H1 (cell line): Measurements from ENCODE around the gene SLC2A8. TPM values are rescaled to one million over a fixed set of nuclear protein-coding genes. Genes with fewer than 3 reads are reported as not detected.

ENCODE experiments used
- CTCF ChIA-PET: fragments of 300-600 bp; sonication (Branson Sonifier 250); formaldehyde crosslinking; loops from one replicate; lab custom pipeline; 2021; ENCODE audit not compliant: partially characterized antibody; lab: Charles Lee
- POLR2A ChIA-PET: fragments of 300-600 bp; sonication (Branson Sonifier 250); formaldehyde crosslinking; loops from one replicate; lab custom pipeline; 2021; ENCODE audit warnings: inconsistent platforms; ENCODE audit not compliant: partially characterized antibody; lab: Charles Lee
- DNase-seq, 2 experiments: peaks; one replicate each; pipeline versions ENCODE4 v3.0.0 to v3.0.0-alpha.2; 2010 to 2022; ENCODE audit warnings: low spot score in 2 of 2, low read depth in 1 of 2, mixed read lengths in 1 of 2
- FAIRE-seq: peaks from 2 replicates; lab custom pipeline; 2011; peaks lifted over from hg19 to GRCh38; lab: Jason Lieb, UNC
- H2AFZ ChIP-seq: 2 replicates; pipeline ENCODE4 v1.8.1; 2012; ENCODE audit warnings: low read length, inconsistent platforms
- H2AK5ac ChIP-seq: 2 replicates; pipeline ENCODE4 v1.6.1; 2013; ENCODE audit warnings: low read depth, low read length
- H2BK120ac ChIP-seq: replicated peaks from 2 replicates; pipeline ENCODE3; 2013; ENCODE audit warnings: low read depth, low read length, inconsistent platforms
- H2BK12ac ChIP-seq: 2 replicates; pipeline ENCODE4 v1.6.1; 2013; ENCODE audit warnings: low read depth, low read length
- H2BK15ac ChIP-seq: 2 replicates; pipeline ENCODE4 v1.6.1; 2013; ENCODE audit warnings: low read length
- H2BK20ac ChIP-seq: 2 replicates; pipeline ENCODE4 v1.6.1; 2013; ENCODE audit warnings: low read length
- H2BK5ac ChIP-seq: 2 replicates; pipeline ENCODE4 v1.6.1; 2013; ENCODE audit warnings: low read depth, low read length
- H3K14ac ChIP-seq: 2 replicates; pipeline ENCODE4 v1.6.1; 2013; ENCODE audit warnings: inconsistent platforms; ENCODE audit not compliant: insufficient read length
- H3K18ac ChIP-seq: 2 replicates; pipeline ENCODE4 v1.6.1; 2013; ENCODE audit warnings: low read length; ENCODE audit errors: extremely low read depth
- H3K23ac ChIP-seq: 2 replicates; pipeline ENCODE4 v1.6.1; 2013; ENCODE audit warnings: inconsistent platforms; ENCODE audit not compliant: insufficient read length
- H3K23me2 ChIP-seq: 2 replicates; pipeline ENCODE4 v1.6.1; 2013; ENCODE audit warnings: low read depth, low read length
- H3K27ac ChIP-seq: 2 replicates; pipeline ENCODE4 v1.6.1; 2011; ENCODE audit warnings: low read depth, low read length, inconsistent platforms
- H3K27me3 ChIP-seq, 4 experiments: replicated peaks in 1 of 4; 1 replicate in 1 of 4; 2 replicates in 3 of 4; pipeline versions ENCODE4 v1.6.1 to v1.8.1; 2011 to 2013; ENCODE audit warnings: low read length in 3 of 4, mild to moderate bottlenecking in 3 of 4, inconsistent platforms in 2 of 4, mixed read lengths in 2 of 4, moderate library complexity in 1 of 4; ENCODE audit not compliant: control insufficient read depth in 3 of 4, insufficient read depth in 3 of 4; ENCODE audit errors: extremely low read depth in 1 of 4
- H3K36me3 ChIP-seq, 4 experiments: 2 replicates each; pipeline versions ENCODE4 v1.6.1 to v1.8.1; 2011 to 2013; ENCODE audit warnings: mild to moderate bottlenecking in 4 of 4, low read length in 3 of 4, moderate library complexity in 2 of 4, control low read depth in 1 of 4, inconsistent platforms in 1 of 4; ENCODE audit not compliant: insufficient read depth in 4 of 4, control insufficient read depth in 2 of 4
- H3K4ac ChIP-seq: replicated peaks from 2 replicates; pipeline ENCODE3; 2013; ENCODE audit warnings: low read length, low read depth, mixed read lengths, inconsistent platforms; ENCODE audit not compliant: insufficient read length
- H3K4me1 ChIP-seq, 4 experiments: replicated peaks in 1 of 4; 1 replicate in 1 of 4; 2 replicates in 3 of 4; pipeline versions ENCODE4 v1.6.1 to v1.8.1; 2011 to 2013; ENCODE audit warnings: low read length in 3 of 4, inconsistent platforms in 2 of 4, mixed read lengths in 1 of 4; ENCODE audit not compliant: insufficient read depth in 4 of 4, control insufficient read depth in 3 of 4
- H3K4me2 ChIP-seq, 2 experiments: 2 replicates each; pipeline versions ENCODE4 v1.6.1 to v1.8.1; 2011 to 2013; ENCODE audit warnings: low read depth in 2 of 2, low read length in 2 of 2, control low read depth in 1 of 2, inconsistent platforms in 1 of 2, mild to moderate bottlenecking in 1 of 2; ENCODE audit not compliant: insufficient read depth in 1 of 2
- H3K4me3 ChIP-seq, 4 experiments: fragments of 200-600, 300-600 bp in 1 of 4; sonication (generic), shearing (Covaris generic), sonication (Bioruptor Twin) in 1 of 4; 2 replicates each; pipeline versions ENCODE4 v1.5.1 to v1.8.1; 2011 to 2016; ENCODE audit warnings: low read length in 4 of 4, low read depth in 3 of 4, control low read depth in 2 of 4, inconsistent platforms in 2 of 4, mild to moderate bottlenecking in 2 of 4, mixed read lengths in 1 of 4, moderate library complexity in 1 of 4; ENCODE audit not compliant: insufficient read depth in 2 of 4; ENCODE audit errors: extremely low read depth in 1 of 4
- H3K56ac ChIP-seq: replicated peaks from 2 replicates; pipeline ENCODE3; 2013; ENCODE audit warnings: low read depth, mild to moderate bottlenecking, mixed read lengths, low read length, inconsistent platforms; ENCODE audit not compliant: insufficient read length
- H3K79me1 ChIP-seq: 2 replicates; pipeline ENCODE4 v1.6.1; 2013; ENCODE audit warnings: low read depth, low read length, control low read depth
- H3K79me2 ChIP-seq, 2 experiments: 2 replicates each; pipeline versions ENCODE4 v1.6.1 to v1.8.1; 2012 to 2013; ENCODE audit warnings: low read length in 2 of 2, mild to moderate bottlenecking in 2 of 2, inconsistent platforms in 1 of 2; ENCODE audit not compliant: insufficient read depth in 2 of 2, control insufficient read depth in 1 of 2
- H3K9ac ChIP-seq, 4 experiments: replicated peaks in 1 of 4; 1 replicate in 1 of 4; 2 replicates in 3 of 4; pipeline versions ENCODE4 v1.6.1 to v1.8.1; 2011 to 2013; ENCODE audit warnings: low read depth in 3 of 4, low read length in 3 of 4, control low read depth in 2 of 4, mild to moderate bottlenecking in 2 of 4, moderate library complexity in 2 of 4, inconsistent platforms in 1 of 4; ENCODE audit errors: extremely low read depth in 1 of 4
- H3K9me3 ChIP-seq, 2 experiments: 2 replicates each; pipeline versions ENCODE4 v1.6.1 to v1.8.1; 2012 to 2013; ENCODE audit warnings: mild to moderate bottlenecking in 2 of 2, moderate library complexity in 2 of 2, control low read depth in 1 of 2, inconsistent platforms in 1 of 2, low read depth in 1 of 2, low read length in 1 of 2, mixed read lengths in 1 of 2; ENCODE audit not compliant: insufficient read depth in 2 of 2
- H4K20me1 ChIP-seq, 2 experiments: replicated peaks in 1 of 2; 2 replicates each; pipeline versions ENCODE3 to v1.8.1; 2011 to 2013; ENCODE audit warnings: inconsistent platforms in 2 of 2, low read length in 2 of 2, mild to moderate bottlenecking in 1 of 2; ENCODE audit not compliant: insufficient read depth in 2 of 2, control insufficient read depth in 1 of 2
- H4K5ac ChIP-seq: 2 replicates; pipeline ENCODE4 v1.6.1; 2013; ENCODE audit warnings: low read length, low read depth, mixed read lengths, inconsistent platforms; ENCODE audit not compliant: insufficient read length
- H4K8ac ChIP-seq: 2 replicates; pipeline ENCODE4 v1.8.0; 2013; ENCODE audit warnings: mild to moderate bottlenecking, moderate library complexity, low read length, inconsistent platforms; ENCODE audit not compliant: insufficient read depth; ENCODE audit errors: extremely low read depth
- H4K91ac ChIP-seq: replicated peaks from 2 replicates; pipeline ENCODE3; 2013; ENCODE audit warnings: low read length, mixed read lengths, inconsistent platforms; ENCODE audit not compliant: insufficient read length
- MAFK ChIP-seq: IDR thresholded peaks from 2 replicates; pipeline ENCODE4 v1.6.1; 2012; ENCODE audit warnings: low read depth, mild to moderate bottlenecking, improper control_type of control experiment, low read length
- POLR2A ChIP-seq, 2 experiments: IDR thresholded peaks; 1 replicate in 1 of 2; 2 replicates in 1 of 2; pipeline ENCODE4 v1.6.1; 2011; ENCODE audit warnings: low read depth in 2 of 2, low read length in 2 of 2, mild to moderate bottlenecking in 2 of 2; ENCODE audit errors: control extremely low read depth in 1 of 2
- RAD21 ChIP-seq, 2 experiments: IDR thresholded peaks in 1 of 2; conservative IDR thresholded peaks in 1 of 2; 2 replicates each; pipeline ENCODE4 v1.6.1; 2011; ENCODE audit warnings: low read depth in 2 of 2, low read length in 2 of 2, improper control_type of control experiment in 1 of 2, inconsistent platforms in 1 of 2, mild to moderate bottlenecking in 1 of 2, moderate library complexity in 1 of 2
- RBBP5 ChIP-seq: IDR thresholded peaks from 2 replicates; pipeline ENCODE4 v1.7.1; 2012; ENCODE audit warnings: low read depth, mild to moderate bottlenecking, inconsistent platforms, low read length, moderate library complexity, borderline replicate concordance
- SAP30 ChIP-seq: fragments of 300-600 bp; sonication (generic); IDR thresholded peaks from 2 replicates; pipeline ENCODE4 v1.7.1; 2012; ENCODE audit warnings: low read length, moderate library complexity, mild to moderate bottlenecking, inconsistent platforms; ENCODE audit not compliant: insufficient read depth, insufficient replicate concordance
- SP1 ChIP-seq: IDR thresholded peaks from 2 replicates; pipeline ENCODE4 v1.6.1; 2011; ENCODE audit warnings: low read depth, low read length
- TEAD4 ChIP-seq: IDR thresholded peaks from 2 replicates; pipeline ENCODE4 v1.6.1; 2012; ENCODE audit warnings: low read depth, low read length, inconsistent platforms, mixed read lengths
- WGBS, 2 experiments: shearing (Covaris generic) in 1 of 2; methylation state at CpG; one replicate each; pipeline versions ENCODE4 v1.1.6 to v1.1.7; 2013 to 2015; ENCODE audit warnings: low lambda C conversion rate in 2 of 2, mixed read lengths in 2 of 2, inconsistent platforms in 1 of 2, low coverage in 1 of 2, missing lambda C conversion rate in 1 of 2; ENCODE audit not compliant: insufficient replicate concordance in 2 of 2, insufficient coverage in 1 of 2, insufficient read length in 1 of 2; ENCODE audit errors: extremely low coverage in 1 of 2, missing lambda C conversion rate in 1 of 2; 5-methylcytosine and 5-hydroxymethylcytosine counted together
- polyA plus RNA-seq, 7 experiments: library from polyadenylated mRNA; depleted of rRNA in 3 of 7; stranded (reverse) in 5 of 7; unstranded in 2 of 7; fragments of >200 nt in 5 of 7; fragments of 200-250 nt in 2 of 7; gene quantifications; 1 replicate in 5 of 7; 2 replicates in 1 of 7; 4 replicates in 1 of 7; pipeline versions ENCODE4 v1.2.1 to v1.2.3, GENCODE V29; 2011 to 2013; ENCODE audit warnings: missing spikeins in 2 of 7, mixed read lengths in 2 of 7
- total RNA-seq: library from RNA; stranded (reverse); fragmentation: NEBNext Ultra II Directional; extraction: Animal tissue kit (Norgen Biotek cat#: 25700); gene quantifications from 2 replicates; pipeline ENCODE4 v1.2.1, GENCODE V29; 2021
- TF ChIP-seq, protein P1 (sequence below): IDR thresholded peaks from 2 replicates; pipeline ENCODE4 v1.6.1; 2012; ENCODE audit warnings: inconsistent platforms

SLC2A8 gene
- total and polyA plus RNA-seq, 2 of the 8 experiments (the other 6 are each of a cell fraction or from before 2014, with no cell fraction given) = 24.6 to 36.4 TPM

DNA sequence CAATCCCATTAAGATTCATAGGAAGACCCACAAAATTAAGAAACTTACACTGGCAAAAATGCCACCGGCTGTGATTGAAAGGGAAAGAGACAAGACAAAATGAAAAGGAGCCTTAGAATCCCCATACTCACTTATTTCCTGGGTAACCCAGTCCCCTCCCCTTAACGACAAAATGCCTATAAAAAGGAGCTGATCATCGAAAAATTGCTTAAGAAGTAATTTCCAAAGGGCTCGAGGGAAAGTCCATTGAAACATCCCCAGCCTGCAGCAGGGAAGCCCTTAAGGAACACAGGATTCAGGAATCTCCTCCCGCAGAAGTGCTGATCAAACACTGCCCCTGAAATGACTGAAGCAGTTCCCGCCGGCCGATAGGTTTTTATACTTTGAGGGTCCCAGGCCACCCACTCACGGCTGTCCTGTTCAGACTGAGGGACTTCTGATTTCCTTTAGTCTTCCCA lies 26.5 kb downstream of the SLC2A8 start:
- H2AFZ ChIP-seq = peak overlapping the region; percentile 76
- peaks cover 0 to 6% of the 10 kb centered on the region in 2 experiments for H4K20me1 ChIP-seq
- H4K91ac ChIP-seq = no peak overlapping the region
- H3K23me2 ChIP-seq = peaks cover 13% of the 10 kb centered on the region
- H2BK120ac ChIP-seq = no peak overlapping the region
- no peak overlapping the region for H2BK20ac ChIP-seq
- H3K9me3 ChIP-seq = no peaks in the 10 kb centered on the region
- peak overlapping the region; percentile 63 for H4K8ac ChIP-seq
- H3K4me3 ChIP-seq = peak overlapping the region; percentile 87 to 96 (median 94)
- H3K79me1 ChIP-seq = peaks cover 4% of the 10 kb centered on the region
- ChIA-PET POLR2A (interaction anchor here (1.0 to 6.3 kb wide), 13 partner anchors 8 to 116 kb away, joined by 3 to 59 read pairs (median 6); partner anchors contain the start of genes LRSAM1, RPL12 and SLC2A8), CTCF (interaction anchor here (0.8 to 1.9 kb wide), 8 partner anchors 25 to 509 kb away, joined by 3 to 7 read pairs (median 3); partner anchors contain the start of genes RALGPS1 and SLC2A8)
- peak overlapping the region; percentile 12 for H4K5ac ChIP-seq
- peaks cover 7 to 43% of the 10 kb centered on the region in 2 experiments for H3K79me2 ChIP-seq
- peak overlapping the region; percentile 62 for H3K18ac ChIP-seq
- no peak overlapping the region for H3K4ac ChIP-seq
- H3K36me3 ChIP-seq = peaks cover 0 to 3% (median 0%) of the 10 kb centered on the region in 4 experiments; a peak in 3 of 8 replicates
- peak overlapping the region; percentile 94 for H3K27ac ChIP-seq
- peaks cover 0 to 12% (median 6%) of the 10 kb centered on the region in 4 experiments; a peak in 5 of 7 replicates for H3K4me1 ChIP-seq
- no peak overlapping the region for H2AK5ac ChIP-seq
- no peak overlapping the region for H2BK15ac ChIP-seq
- H3K27me3 ChIP-seq = no peaks in the 10 kb centered on the region
- H3K14ac ChIP-seq = no peak overlapping the region
- WGBS, 2 experiments = 9% methylated on average over 9 of the region's 9 CpGs; no CpG with 5 or more reads in 1 of the 2 experiments
- peak overlapping the region; percentile 93 for H2BK5ac ChIP-seq
- H3K23ac ChIP-seq = no peak overlapping the region
- DNase-seq (no peak), FAIRE-seq (no peak)
- no peak for TF ChIP-seq TEAD4
- TF ChIP-seq SAP30 = no peak
- TF ChIP-seq SP1 = 0 out of 2 replicates have a peak, but pooled peaks have one; percentile 9
- TF ChIP-seq RAD21 (IDR thresholded peaks at IDR 0.05 in 1 of 2, conservative IDR thresholded peaks at IDR 0.05 in 1 of 2; ENCODE audit: low read depth in 2 of 2, low read length in 2 of 2) = no peak
- TF ChIP-seq POLR2A (IDR thresholded peaks at IDR 0.05; ENCODE audit: control extremely low read depth in 1 of 2, low read depth in 2 of 2, low read length in 2 of 2) = no peak
- TF ChIP-seq, protein P1, sequence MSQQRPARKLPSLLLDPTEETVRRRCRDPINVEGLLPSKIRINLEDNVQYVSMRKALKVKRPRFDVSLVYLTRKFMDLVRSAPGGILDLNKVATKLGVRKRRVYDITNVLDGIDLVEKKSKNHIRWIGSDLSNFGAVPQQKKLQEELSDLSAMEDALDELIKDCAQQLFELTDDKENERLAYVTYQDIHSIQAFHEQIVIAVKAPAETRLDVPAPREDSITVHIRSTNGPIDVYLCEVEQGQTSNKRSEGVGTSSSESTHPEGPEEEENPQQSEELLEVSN = no peak
- TF ChIP-seq MAFK = no peak
- TF ChIP-seq RBBP5 = no peak
- H3K56ac ChIP-seq = peak overlapping the region; percentile 17
- H2BK12ac ChIP-seq = peak overlapping the region; percentile 81; the same call in 1 of the 2 replicates
- H3K9ac ChIP-seq = peak overlapping the region; percentile 66 to 90 (median 88)
- peak overlapping the region; percentile 58 to 74 for H3K4me2 ChIP-seq
